Caco-2 (cell line): ENCODE results near the gene PLPPR1. TPM values are rescaled to one million over a fixed set of nuclear protein-coding genes. Genes with fewer than 3 reads are reported as not detected.

Source experiments
- BruUV-seq: library from RNA; stranded (reverse); fragments of 400-500 nt; replicated peaks from 2 replicates; lab custom pipeline; 2021; lab: Mats Ljungman, UMichigan
- CTCF ChIA-PET: fragments of 300-600 bp; sonication (Branson Sonifier 250); formaldehyde crosslinking; loops from one replicate; lab custom pipeline; 2022; ENCODE audit warnings: antibody characterized with exemption; lab: Charles Lee
- POLR2A ChIA-PET: fragments of 300-600 bp; sonication (Branson Sonifier 250); formaldehyde crosslinking; loops from one replicate; lab custom pipeline; 2022; ENCODE audit warnings: antibody characterized with exemption; lab: Charles Lee
- DNase-seq, 2 experiments: peaks; one replicate each; pipeline versions ENCODE4 v3.0.0 to v3.0.0-alpha.2; 2020 to 2022
- H3K27me3 ChIP-seq: replicated peaks from 2 replicates; pipeline ENCODE4 v1.6.0; 2011; ENCODE audit warnings: low read length; ENCODE audit not compliant: control insufficient read depth, insufficient read depth
- H3K36me3 ChIP-seq: 2 replicates; pipeline ENCODE4 v1.5.1; 2011; ENCODE audit warnings: low read length; ENCODE audit not compliant: control insufficient read depth, insufficient read depth
- H3K4me1 ChIP-seq: fragments of 250-450 bp; sonication (Bioruptor Pico); 2 replicates; pipeline ENCODE4 v1.5.1; 2020; ENCODE audit warnings: mild to moderate bottlenecking
- H3K4me3 ChIP-seq: 2 replicates; pipeline ENCODE4 v1.5.1; 2011; ENCODE audit warnings: low read depth, mild to moderate bottlenecking, control low read depth, low read length
- H3K9me3 ChIP-seq: fragments of 250-450 bp; sonication (Bioruptor Pico); 2 replicates; pipeline ENCODE4 v1.5.1; 2020; ENCODE audit warnings: mild to moderate bottlenecking, moderate library complexity
- H3K27ac Mint-ChIP-seq: one replicate; pipeline ENCODE4 v1.8.0; 2022; ENCODE audit warnings: mixed read lengths; ENCODE audit not compliant: unreplicated experiment
- H3K27me3 Mint-ChIP-seq: one replicate; pipeline ENCODE4 v1.8.0; 2022; ENCODE audit warnings: mixed read lengths; ENCODE audit not compliant: insufficient read depth, unreplicated experiment
- H3K36me3 Mint-ChIP-seq: one replicate; pipeline ENCODE4 v1.8.0; 2022; ENCODE audit warnings: mild to moderate bottlenecking, mixed read lengths; ENCODE audit not compliant: insufficient read depth, unreplicated experiment
- H3K4me1 Mint-ChIP-seq: one replicate; pipeline ENCODE4 v1.8.0; 2022; ENCODE audit warnings: low read depth, mixed read lengths; ENCODE audit not compliant: unreplicated experiment
- H3K4me3 Mint-ChIP-seq: one replicate; pipeline ENCODE4 v1.8.0; 2022; ENCODE audit warnings: mild to moderate bottlenecking, moderate library complexity, mixed read lengths; ENCODE audit not compliant: unreplicated experiment
- H3K9me3 Mint-ChIP-seq: one replicate; pipeline ENCODE4 v1.8.0; 2022; ENCODE audit warnings: mixed read lengths; ENCODE audit not compliant: unreplicated experiment
- CTCF ChIP-seq, 2 experiments: fragments of 200-600 bp in 1 of 2; IDR thresholded peaks; 1 replicate in 1 of 2; 2 replicates in 1 of 2; pipeline versions ENCODE4 v1.5.1 to v1.8.0; 2011 to 2022; ENCODE audit warnings: antibody characterized with exemption in 1 of 2, control low read depth in 1 of 2, inconsistent platforms in 1 of 2, low read depth in 1 of 2, low read length in 1 of 2, mild to moderate bottlenecking in 1 of 2, moderate library complexity in 1 of 2; ENCODE audit not compliant: insufficient read depth in 1 of 2, severe bottlenecking in 1 of 2, unreplicated experiment in 1 of 2
- intact Hi-C: fragments of 100-400 bp; cut with micrococcal nuclease; formaldehyde crosslinking; loops from one replicate; pipeline ENCODE4 v1.10.0; 2022; ENCODE audit not compliant: unreplicated experiment
- total RNA-seq: library from RNA; stranded (reverse); gene quantifications from 2 replicates; pipeline ENCODE4 v1.2.3, GENCODE V29; 2022

The PLPPR1 gene
- total RNA-seq, 1 experiment from 2014 or later = not detected

- no TSS peak for BruUV-seq
- H3K36me3 ChIP-seq = no peaks in the 10 kb centered on the region
- no peaks in the 10 kb centered on the region for H3K27me3 ChIP-seq
- ChIA-PET POLR2A (no interaction called here), CTCF (no interaction called here)
- DNase-seq = no peak
- Mint-ChIP-seq H3K27me3 (peaks cover 4% of the 10 kb centered on the region), H3K27ac (no peak overlapping the region), H3K36me3 (no peaks in the 10 kb centered on the region), H3K4me1 (no peaks in the 10 kb centered on the region), H3K9me3 (peaks cover 15% of the 10 kb centered on the region), H3K4me3 (no peak overlapping the region)
- no peak overlapping the region for H3K4me3 ChIP-seq
- peaks cover 7% of the 10 kb centered on the region for H3K9me3 ChIP-seq
- TF ChIP-seq CTCF (IDR thresholded peaks at IDR 0.05; ENCODE audit: insufficient read depth in 1 of 2, low read depth in 1 of 2, low read length in 1 of 2, severe bottlenecking in 1 of 2, unreplicated experiment in 1 of 2) = no peak
- no peaks in the 10 kb centered on the region for H3K4me1 ChIP-seq
- intact Hi-C loops = no loop called here
These were observed 23.3 kb upstream of the PLPPR1 start for GRCh38 chr9:101005246-101005645.

- DNase-seq = no peak
- CTCF ChIA-PET = no interaction called here
- Histone ChIP-seq H3K4me1 (no peaks in the 10 kb centered on the region), H3K9me3 (no peaks in the 10 kb centered on the region), H3K4me3 (no peak overlapping the region), H3K27me3 (0 out of 2 replicates have a peak, but pooled peaks cover 1% of the 10 kb centered on the region), H3K36me3 (no peaks in the 10 kb centered on the region)
- intact Hi-C loops = no loop called here
- POLR2A ChIA-PET = no interaction called here
- BruUV-seq = no TSS peak
- Mint-ChIP-seq H3K27me3 (peaks cover 3% of the 10 kb centered on the region), H3K27ac (no peak overlapping the region), H3K4me1 (no peaks in the 10 kb centered on the region), H3K36me3 (no peaks in the 10 kb centered on the region), H3K9me3 (no peaks in the 10 kb centered on the region), H3K4me3 (no peak overlapping the region)
- no peak for TF ChIP-seq CTCF (IDR thresholded peaks at IDR 0.05; ENCODE audit: insufficient read depth in 1 of 2, low read depth in 1 of 2, low read length in 1 of 2, severe bottlenecking in 1 of 2, unreplicated experiment in 1 of 2)
These were observed 14.0 kb upstream of the PLPPR1 start for GRCh38 chr9:101014566-101014965.

GRCh38 chr9:101018467-101018866 is 10.1 kb upstream of the PLPPR1 start:
- no peaks in the 10 kb centered on the region for H3K4me1 Mint-ChIP-seq
- H3K27me3 Mint-ChIP-seq = peaks cover 3% of the 10 kb centered on the region
- no peaks in the 10 kb centered on the region for H3K9me3 Mint-ChIP-seq
- H3K27ac Mint-ChIP-seq = no peak overlapping the region
- Histone ChIP-seq H3K4me3 (no peak overlapping the region), H3K36me3 (no peaks in the 10 kb centered on the region), H3K4me1 (no peaks in the 10 kb centered on the region), H3K9me3 (no peaks in the 10 kb centered on the region), H3K27me3 (0 out of 2 replicates have a peak, but pooled peaks cover 1% of the 10 kb centered on the region)
- H3K36me3 Mint-ChIP-seq = no peaks in the 10 kb centered on the region
- CTCF ChIA-PET = no interaction called here
- TF ChIP-seq CTCF (IDR thresholded peaks at IDR 0.05; ENCODE audit: insufficient read depth in 1 of 2, low read depth in 1 of 2, low read length in 1 of 2, severe bottlenecking in 1 of 2, unreplicated experiment in 1 of 2) = no peak
- no TSS peak for BruUV-seq
- DNase-seq = no peak
- POLR2A ChIA-PET = no interaction called here
- H3K4me3 Mint-ChIP-seq = no peak overlapping the region
- intact Hi-C loops = no loop called here
